Neural progenitor cell (in vitro differentiated cells): ENCODE data around the gene EXD3. TPM values are rescaled to one million over a fixed set of nuclear protein-coding genes. Genes with fewer than 3 reads are reported as not detected.

Experiments
- DNase-seq: peaks from one replicate; pipeline ENCODE4 v3.0.0-alpha.2; 2016; ENCODE audit warnings: low spot score
- H2AFZ ChIP-seq: fragments of 200-600 bp; sonication (generic); replicated peaks from 2 replicates; pipeline ENCODE4 v1.6.1; 2016; ENCODE audit warnings: antibody characterized with exemption
- H3F3A ChIP-seq: fragments of 200-600 bp; sonication (generic); 2 replicates; pipeline ENCODE4 v1.6.1; 2016; ENCODE audit warnings: antibody characterized with exemption, low read depth
- H3K27ac ChIP-seq: fragments of 200-600 bp; sonication (generic); 2 replicates; pipeline ENCODE4 v1.5.1; 2016; ENCODE audit warnings: mild to moderate bottlenecking
- H3K27me3 ChIP-seq: fragments of 200-600 bp; sonication (generic); 2 replicates; pipeline ENCODE4 v1.6.1; 2016; ENCODE audit warnings: mild to moderate bottlenecking, moderate library complexity
- H3K36me3 ChIP-seq: fragments of 200-600 bp; sonication (generic); 2 replicates; pipeline ENCODE4 v1.5.1; 2016
- H3K4me1 ChIP-seq: fragments of 200-600 bp; sonication (generic); 2 replicates; pipeline ENCODE4 v1.6.1; 2016; ENCODE audit warnings: mixed run types
- H3K4me2 ChIP-seq: fragments of 200-600 bp; sonication (generic); 2 replicates; pipeline ENCODE4 v1.6.1; 2016
- H3K4me3 ChIP-seq: fragments of 200-600 bp; sonication (generic); 2 replicates; pipeline ENCODE4 v1.5.1; 2016
- H3K79me2 ChIP-seq: fragments of 200-600 bp; sonication (generic); 2 replicates; pipeline ENCODE4 v1.6.1; 2016; ENCODE audit warnings: low read depth
- H3K9ac ChIP-seq: fragments of 200-600 bp; sonication (generic); 2 replicates; pipeline ENCODE4 v1.6.1; 2016
- H3K9me3 ChIP-seq: fragments of 200-600 bp; sonication (generic); 2 replicates; pipeline ENCODE4 v1.5.1; 2016; ENCODE audit warnings: low read depth
- H4K20me1 ChIP-seq: fragments of 200-600 bp; sonication (generic); 2 replicates; pipeline ENCODE4 v1.6.1; 2016; ENCODE audit warnings: low read depth
- H3K27ac Mint-ChIP-seq: 3 replicates; pipeline ENCODE4 v1.8.0; 2021; ENCODE audit warnings: mixed read lengths
- H3K27me3 Mint-ChIP-seq: 2 replicates; pipeline ENCODE4 v1.8.0; 2022; ENCODE audit warnings: low read depth, mild to moderate bottlenecking, inconsistent platforms, moderate library complexity, mixed read lengths; ENCODE audit not compliant: insufficient read depth
- H3K36me3 Mint-ChIP-seq: 3 replicates; pipeline ENCODE4 v1.8.0; 2021; ENCODE audit warnings: mixed read lengths
- H3K4me1 Mint-ChIP-seq: 3 replicates; pipeline ENCODE4 v1.8.0; 2021; ENCODE audit warnings: mixed read lengths
- H3K4me3 Mint-ChIP-seq: 3 replicates; pipeline ENCODE4 v1.8.0; 2021; ENCODE audit warnings: mild to moderate bottlenecking, moderate library complexity, mixed read lengths
- H3K9me3 Mint-ChIP-seq: 3 replicates; pipeline ENCODE4 v1.8.0; 2020; ENCODE audit warnings: mixed read lengths
- CTCF ChIP-seq: fragments of 200-600 bp; sonication (generic); IDR thresholded peaks from 2 replicates; pipeline ENCODE4 v1.5.1; 2017; ENCODE audit warnings: antibody characterized with exemption, mild to moderate bottlenecking
- EZH2 ChIP-seq: fragments of 200-600 bp; sonication (generic); IDR thresholded peaks from 2 replicates; pipeline ENCODE4 v1.6.1; 2017; ENCODE audit warnings: antibody characterized with exemption, mild to moderate bottlenecking, moderate library complexity
- EZH2phosphoT487 ChIP-seq: fragments of 200-600 bp; sonication (generic); IDR thresholded peaks from 2 replicates; pipeline ENCODE4 v1.6.1; 2017; ENCODE audit warnings: antibody characterized with exemption
- total RNA-seq: library from RNA; depleted of rRNA; stranded (reverse); fragments of >200 nt; gene quantifications from 2 replicates; pipeline ENCODE4 v1.2.3, GENCODE V29; 2015; ENCODE audit warnings: low replicate concordance

EXD3 gene
- total RNA-seq, 1 donor from 2014 or later = 4.7 TPM

- Histone ChIP-seq H3K27ac (no peak overlapping the region), H3K4me1 (no peaks in the 10 kb centered on the region), H3K36me3 (no peaks in the 10 kb centered on the region), H3K9ac (no peak overlapping the region), H3K27me3 (peaks cover 18% of the 10 kb centered on the region), H3K4me2 (no peak overlapping the region), H3F3A (peaks cover 6% of the 10 kb centered on the region), H2AFZ (no peak overlapping the region), H4K20me1 (no peaks in the 10 kb centered on the region), H3K4me3 (no peak overlapping the region), H3K9me3 (no peaks in the 10 kb centered on the region), H3K79me2 (no peaks in the 10 kb centered on the region)
- no peak overlapping the region for H3K27ac Mint-ChIP-seq
- DNase-seq = no peak
- H3K4me1 Mint-ChIP-seq = peaks cover 2% of the 10 kb centered on the region
- H3K36me3 Mint-ChIP-seq = no peaks in the 10 kb centered on the region
- no peak overlapping the region for H3K4me3 Mint-ChIP-seq
- H3K9me3 Mint-ChIP-seq = no peaks in the 10 kb centered on the region
- TF ChIP-seq EZH2 (no peak), CTCF (no peak), EZH2phosphoT487 (no peak)
- no peaks in the 10 kb centered on the region for H3K27me3 Mint-ChIP-seq
Measured at GRCh38 chr9:137437691-137438590, 15.0 kb upstream of the EXD3 start.

- H3K36me3 Mint-ChIP-seq = no peaks in the 10 kb centered on the region
- H3K36me3 ChIP-seq = no peaks in the 10 kb centered on the region
- no peaks in the 10 kb centered on the region for H3K79me2 ChIP-seq
- H3F3A ChIP-seq = peaks cover 3% of the 10 kb centered on the region
- H3K4me1 Mint-ChIP-seq = peaks cover 1% of the 10 kb centered on the region
- TF ChIP-seq CTCF (no peak), EZH2phosphoT487 (no peak), EZH2 (no peak)
- DNase-seq = no peak
- no peak overlapping the region for H3K4me3 ChIP-seq
- no peak overlapping the region for H3K4me2 ChIP-seq
- H2AFZ ChIP-seq = no peak overlapping the region
- H3K4me1 ChIP-seq = no peaks in the 10 kb centered on the region
- H3K4me3 Mint-ChIP-seq = no peak overlapping the region
- no peaks in the 10 kb centered on the region for H3K9me3 Mint-ChIP-seq
- peaks cover 8% of the 10 kb centered on the region for H3K27me3 ChIP-seq
- no peaks in the 10 kb centered on the region for H3K9me3 ChIP-seq
- H3K9ac ChIP-seq = no peak overlapping the region
- H3K27ac Mint-ChIP-seq = no peak overlapping the region
- H3K27me3 Mint-ChIP-seq = no peaks in the 10 kb centered on the region
- no peaks in the 10 kb centered on the region for H4K20me1 ChIP-seq
- H3K27ac ChIP-seq = no peak overlapping the region
Measured at GRCh38 chr9:137436761-137437600, 14.0 kb upstream of the EXD3 start.

GRCh38 chr9:137435980-137436760, 13.2 kb upstream of the EXD3 start:
- H3K9me3 ChIP-seq = no peaks in the 10 kb centered on the region
- no peaks in the 10 kb centered on the region for H4K20me1 ChIP-seq
- no peaks in the 10 kb centered on the region for H3K9me3 Mint-ChIP-seq
- no peak overlapping the region for H3K27ac ChIP-seq
- no peak overlapping the region for H3K27ac Mint-ChIP-seq
- H3K27me3 Mint-ChIP-seq = no peaks in the 10 kb centered on the region
- H3K36me3 ChIP-seq = no peaks in the 10 kb centered on the region
- no peaks in the 10 kb centered on the region for H3F3A ChIP-seq
- H3K79me2 ChIP-seq = no peaks in the 10 kb centered on the region
- DNase-seq = no peak
- peaks cover under 1% of the 10 kb centered on the region for H3K27me3 ChIP-seq
- H3K4me2 ChIP-seq = no peak overlapping the region
- TF ChIP-seq CTCF = no peak
- no peaks in the 10 kb centered on the region for H3K4me1 Mint-ChIP-seq
- no peaks in the 10 kb centered on the region for H3K4me1 ChIP-seq
- H3K36me3 Mint-ChIP-seq = no peaks in the 10 kb centered on the region
- no peak overlapping the region for H2AFZ ChIP-seq
- H3K9ac ChIP-seq = no peak overlapping the region
- no peak overlapping the region for H3K4me3 ChIP-seq
- no peak overlapping the region for H3K4me3 Mint-ChIP-seq
